ENCODE data around the gene XXYLT1.

XXYLT1 gene

GRCh38 chr3:195025884-195026200 is 245.1 kb downstream of the XXYLT1 start:
- POLR2A ChIA-PET: no interaction called here
- CTCF ChIA-PET: interaction anchor here (0.7 kb wide), 1 partner anchor 1024 kb away, joined by 5 read pairs; no protein-coding TSS in a partner anchor
- no peak overlapping the region for H3K27ac ChIP-seq (ENCODE audit: extremely low read depth, low read depth, low read length)
- no peaks in the 10 kb centered on the region for H3K36me3 ChIP-seq (ENCODE audit: control insufficient read depth in 2 of 2, insufficient read depth in 1 of 2, low read length in 2 of 2)
- TF ChIP-seq ZNF785 (tag by site-specific recombination; IDR thresholded peaks at IDR 0.05): no peak
- TF ChIP-seq KLF16 (tag by site-specific recombination; IDR thresholded peaks at IDR 0.05): no peak
- TF ChIP-seq ZSCAN23 (tag by site-specific recombination; IDR thresholded peaks at IDR 0.05): no peak
- TF ChIP-seq ZNF335 (tag by site-specific recombination; conservative IDR thresholded peaks at IDR 0.05): no peak
- TF ChIP-seq, protein P1, sequence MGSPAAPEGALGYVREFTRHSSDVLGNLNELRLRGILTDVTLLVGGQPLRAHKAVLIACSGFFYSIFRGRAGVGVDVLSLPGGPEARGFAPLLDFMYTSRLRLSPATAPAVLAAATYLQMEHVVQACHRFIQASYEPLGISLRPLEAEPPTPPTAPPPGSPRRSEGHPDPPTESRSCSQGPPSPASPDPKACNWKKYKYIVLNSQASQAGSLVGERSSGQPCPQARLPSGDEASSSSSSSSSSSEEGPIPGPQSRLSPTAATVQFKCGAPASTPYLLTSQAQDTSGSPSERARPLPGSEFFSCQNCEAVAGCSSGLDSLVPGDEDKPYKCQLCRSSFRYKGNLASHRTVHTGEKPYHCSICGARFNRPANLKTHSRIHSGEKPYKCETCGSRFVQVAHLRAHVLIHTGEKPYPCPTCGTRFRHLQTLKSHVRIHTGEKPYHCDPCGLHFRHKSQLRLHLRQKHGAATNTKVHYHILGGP (tag by site-specific recombination; IDR thresholded peaks at IDR 0.05): no peak
- no peak for TF ChIP-seq MEIS1 (CRISPR knock-in tag; IDR thresholded peaks at IDR 0.05; ENCODE audit: borderline replicate concordance)
- TF ChIP-seq, protein P2, sequence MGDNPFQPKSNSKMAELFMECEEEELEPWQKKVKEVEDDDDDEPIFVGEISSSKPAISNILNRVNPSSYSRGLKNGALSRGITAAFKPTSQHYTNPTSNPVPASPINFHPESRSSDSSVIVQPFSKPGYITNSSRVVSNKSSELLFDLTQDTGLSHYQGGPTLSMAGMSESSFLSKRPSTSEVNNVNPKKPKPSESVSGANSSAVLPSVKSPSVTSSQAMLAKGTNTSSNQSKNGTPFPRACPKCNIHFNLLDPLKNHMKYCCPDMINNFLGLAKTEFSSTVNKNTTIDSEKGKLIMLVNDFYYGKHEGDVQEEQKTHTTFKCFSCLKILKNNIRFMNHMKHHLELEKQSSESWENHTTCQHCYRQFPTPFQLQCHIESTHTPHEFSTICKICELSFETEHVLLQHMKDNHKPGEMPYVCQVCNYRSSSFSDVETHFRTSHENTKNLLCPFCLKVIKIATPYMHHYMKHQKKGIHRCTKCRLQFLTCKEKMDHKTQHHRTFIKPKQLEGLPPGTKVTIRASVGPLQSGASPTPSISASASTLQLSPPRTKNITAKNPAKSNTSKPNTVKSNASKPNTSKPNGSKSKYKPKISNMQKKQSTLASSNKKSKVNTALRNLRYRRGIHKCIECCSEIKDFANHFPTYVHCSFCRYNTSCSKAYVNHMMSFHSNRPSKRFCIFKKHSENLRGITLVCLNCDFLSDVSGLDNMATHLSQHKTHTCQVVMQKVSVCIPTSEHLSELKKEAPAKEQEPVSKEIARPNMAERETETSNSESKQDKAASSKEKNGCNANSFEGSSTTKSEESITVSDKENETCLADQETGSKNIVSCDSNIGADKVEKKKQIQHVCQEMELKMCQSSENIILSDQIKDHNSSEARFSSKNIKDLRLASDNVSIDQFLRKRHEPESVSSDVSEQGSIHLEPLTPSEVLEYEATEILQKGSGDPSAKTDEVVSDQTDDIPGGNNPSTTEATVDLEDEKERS (tag by site-specific recombination; IDR thresholded peaks at IDR 0.05): no peak
- TF ChIP-seq ZFP41 (tag by site-specific recombination; IDR thresholded peaks at IDR 0.05; ENCODE audit: borderline replicate concordance): no peak
- TF ChIP-seq ZNF140 (tag by site-specific recombination; IDR thresholded peaks at IDR 0.05): no peak
- no peak for TF ChIP-seq OVOL3 (tag by site-specific recombination; IDR thresholded peaks at IDR 0.05)
- TF ChIP-seq ZNF302 (tag by site-specific recombination; IDR thresholded peaks at IDR 0.05; ENCODE audit: low read depth): no peak
- TF ChIP-seq ZNF571 (tag by site-specific recombination; IDR thresholded peaks at IDR 0.05): no peak
- no peak for TF ChIP-seq ZNF513 (tag by site-specific recombination; IDR thresholded peaks at IDR 0.05)
- TF ChIP-seq ZNF514 (tag by site-specific recombination; IDR thresholded peaks at IDR 0.05): no peak
- no peaks in the 10 kb centered on the region for H3K9me3 ChIP-seq (ENCODE audit: control insufficient read depth, insufficient read depth, low read depth, low read length)
- H3K4me1 ChIP-seq (ENCODE audit: control insufficient read depth, insufficient read depth, low read length): no peaks in the 10 kb centered on the region
- no peak overlapping the region for H3K4me3 ChIP-seq (ENCODE audit: low read depth, low read length)

DNA sequence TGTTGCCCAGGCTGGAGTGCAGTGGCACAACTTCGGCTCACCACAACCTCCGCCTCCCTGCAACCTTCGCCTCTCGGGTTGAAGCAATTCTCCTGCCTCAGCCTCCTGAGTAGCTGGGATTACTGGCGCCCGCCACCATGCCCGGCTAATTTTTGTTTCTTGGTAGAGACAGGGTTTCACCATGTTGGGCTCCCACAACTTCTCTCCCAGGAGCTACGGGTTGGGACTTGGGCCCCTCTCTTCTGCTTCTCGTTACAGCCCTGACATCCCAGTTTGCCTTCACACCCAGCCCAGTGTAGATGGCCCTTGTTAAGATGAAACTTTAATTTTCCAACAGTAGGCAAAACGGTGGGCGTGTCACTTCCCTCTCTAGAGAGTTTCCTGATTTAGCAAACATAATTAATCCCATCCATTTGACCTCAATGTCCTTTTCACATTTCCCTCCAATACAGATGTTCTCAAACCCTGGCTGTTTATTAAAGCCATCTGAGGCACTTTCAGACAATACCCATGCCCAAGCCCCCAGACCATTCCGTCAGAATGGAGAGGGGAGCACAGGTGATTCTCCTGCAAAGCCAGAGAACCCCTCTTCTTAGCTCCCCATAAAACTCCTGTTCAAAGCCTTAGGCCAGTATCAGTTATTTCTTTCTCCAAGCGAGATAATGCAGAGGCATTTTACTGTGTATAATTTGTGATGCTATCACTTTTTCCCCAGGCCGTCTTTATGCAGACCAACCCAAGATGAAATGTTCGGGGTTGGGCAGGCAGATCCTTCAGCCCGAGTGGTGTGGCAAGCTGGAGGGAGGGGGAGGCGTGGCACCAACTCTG is 245.7 kb downstream of the XXYLT1 start:
- Histone ChIP-seq H3K36me3 (ENCODE audit: control insufficient read depth in 2 of 2, insufficient read depth in 1 of 2, low read length in 2 of 2) (no peaks in the 10 kb centered on the region), H3K4me1 (ENCODE audit: control insufficient read depth, insufficient read depth, low read length) (no peaks in the 10 kb centered on the region), H3K27ac (ENCODE audit: extremely low read depth, low read depth, low read length) (no peak overlapping the region), H3K9me3 (ENCODE audit: control insufficient read depth, insufficient read depth, low read depth, low read length) (no peaks in the 10 kb centered on the region), H3K4me3 (ENCODE audit: low read depth, low read length) (no peak overlapping the region)
- ChIA-PET CTCF (interaction anchor here (0.7 kb wide), 2 partner anchors 552 to 1024 kb away, joined by 3 to 5 read pairs; no protein-coding TSS in a partner anchor), POLR2A (no interaction called here)
- TF ChIP-seq, protein P3, sequence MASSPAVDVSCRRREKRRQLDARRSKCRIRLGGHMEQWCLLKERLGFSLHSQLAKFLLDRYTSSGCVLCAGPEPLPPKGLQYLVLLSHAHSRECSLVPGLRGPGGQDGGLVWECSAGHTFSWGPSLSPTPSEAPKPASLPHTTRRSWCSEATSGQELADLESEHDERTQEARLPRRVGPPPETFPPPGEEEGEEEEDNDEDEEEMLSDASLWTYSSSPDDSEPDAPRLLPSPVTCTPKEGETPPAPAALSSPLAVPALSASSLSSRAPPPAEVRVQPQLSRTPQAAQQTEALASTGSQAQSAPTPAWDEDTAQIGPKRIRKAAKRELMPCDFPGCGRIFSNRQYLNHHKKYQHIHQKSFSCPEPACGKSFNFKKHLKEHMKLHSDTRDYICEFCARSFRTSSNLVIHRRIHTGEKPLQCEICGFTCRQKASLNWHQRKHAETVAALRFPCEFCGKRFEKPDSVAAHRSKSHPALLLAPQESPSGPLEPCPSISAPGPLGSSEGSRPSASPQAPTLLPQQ (tag by site-specific recombination; IDR thresholded peaks at IDR 0.05): no peak
- no peak for TF ChIP-seq ZNF677 (tag by site-specific recombination; IDR thresholded peaks at IDR 0.05)
- no peak for TF ChIP-seq PATZ1 (tag by site-specific recombination; IDR thresholded peaks at IDR 0.05)
- no peak for TF ChIP-seq ZNF555 (tag by site-specific recombination; conservative IDR thresholded peaks at IDR 0.05)
- TF ChIP-seq, protein P4, sequence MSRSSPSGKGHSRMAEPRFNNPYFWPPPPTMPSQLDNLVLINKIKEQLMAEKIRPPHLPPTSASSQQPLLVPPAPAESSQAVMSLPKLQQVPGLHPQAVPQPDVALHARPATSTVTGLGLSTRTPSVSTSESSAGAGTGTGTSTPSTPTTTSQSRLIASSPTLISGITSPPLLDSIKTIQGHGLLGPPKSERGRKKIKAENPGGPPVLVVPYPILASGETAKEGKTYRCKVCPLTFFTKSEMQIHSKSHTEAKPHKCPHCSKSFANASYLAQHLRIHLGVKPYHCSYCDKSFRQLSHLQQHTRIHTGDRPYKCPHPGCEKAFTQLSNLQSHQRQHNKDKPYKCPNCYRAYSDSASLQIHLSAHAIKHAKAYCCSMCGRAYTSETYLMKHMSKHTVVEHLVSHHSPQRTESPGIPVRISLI (tag by site-specific recombination; IDR thresholded peaks at IDR 0.05): no peak
- TF ChIP-seq ZNF169 (tag by site-specific recombination; IDR thresholded peaks at IDR 0.05): no peak
- no peak for TF ChIP-seq MEIS1 (CRISPR knock-in tag; IDR thresholded peaks at IDR 0.05; ENCODE audit: borderline replicate concordance)
- TF ChIP-seq ZNF585B (tag by site-specific recombination; IDR thresholded peaks at IDR 0.05): no peak
- no peak for TF ChIP-seq ZNF521 (tag by site-specific recombination; IDR thresholded peaks at IDR 0.05)
- TF ChIP-seq ZNF266 (tag by site-specific recombination; IDR thresholded peaks at IDR 0.05; ENCODE audit: low read depth): no peak

Measured in HEK293 (cell line).